GM18867 (cell line): ENCODE data around the gene RPRD1A.
"Not testable (repeated sequence)": the region's sequence is repeated elsewhere in the genome, so short reads cannot be mapped to it uniquely, and the experiment has no call there.

Source experiments
- ATAC-seq: cut with Tn5 transposase; IDR thresholded peaks from one replicate; pipeline ENCODE4 v1.9.1; 2021; ENCODE audit warnings: mild to moderate bottlenecking, moderate library complexity; ENCODE audit not compliant: unreplicated experiment

The RPRD1A gene

DNA sequence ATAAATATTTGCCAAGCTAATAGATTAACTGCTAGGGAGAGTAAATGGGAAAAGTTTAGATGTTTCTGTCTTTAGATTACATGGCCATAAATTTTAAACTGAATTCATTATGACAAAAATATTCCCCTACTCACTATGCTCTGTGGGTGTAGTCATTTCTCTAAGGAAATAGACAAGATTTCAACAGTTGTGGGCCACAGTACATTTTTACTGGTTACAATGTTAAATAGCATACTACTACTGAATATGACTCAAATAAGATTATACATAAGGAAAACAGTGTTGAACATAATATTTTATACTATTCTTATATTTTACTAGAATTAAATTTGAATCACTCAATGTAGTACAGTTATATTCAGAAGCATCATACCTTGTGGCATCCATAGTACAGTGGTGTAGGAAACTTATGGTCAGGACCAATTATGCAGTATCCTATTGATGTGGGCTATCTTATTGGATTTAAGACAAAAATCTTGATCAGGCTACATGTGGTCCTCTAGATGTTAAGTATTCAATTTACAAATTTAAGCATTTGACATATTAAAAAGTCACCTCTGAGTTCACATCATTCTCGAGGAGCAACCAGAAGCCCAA, 33.0 kb downstream of the RPRD1A start:
- no peak for ATAC-seq

DNA sequence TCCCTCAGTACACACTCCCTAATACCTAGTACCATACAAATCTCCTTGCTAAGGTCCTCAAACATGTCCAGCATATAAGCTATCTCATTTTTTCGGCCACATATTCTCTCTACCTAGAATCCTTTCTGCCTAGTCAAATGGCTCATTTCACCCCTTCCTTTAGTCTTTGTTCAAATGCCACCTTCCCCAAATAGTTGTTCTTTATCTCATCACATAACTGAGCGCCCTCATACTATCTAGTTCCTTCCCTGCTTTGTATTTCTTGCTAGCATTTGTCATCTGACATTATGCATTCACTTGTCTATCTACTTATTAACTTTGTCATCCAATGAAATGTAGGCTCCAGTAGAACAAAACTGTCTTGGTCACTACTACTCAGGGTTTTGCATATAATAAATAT, 35.5 kb downstream of the RPRD1A start:
- no peak for ATAC-seq

DNA sequence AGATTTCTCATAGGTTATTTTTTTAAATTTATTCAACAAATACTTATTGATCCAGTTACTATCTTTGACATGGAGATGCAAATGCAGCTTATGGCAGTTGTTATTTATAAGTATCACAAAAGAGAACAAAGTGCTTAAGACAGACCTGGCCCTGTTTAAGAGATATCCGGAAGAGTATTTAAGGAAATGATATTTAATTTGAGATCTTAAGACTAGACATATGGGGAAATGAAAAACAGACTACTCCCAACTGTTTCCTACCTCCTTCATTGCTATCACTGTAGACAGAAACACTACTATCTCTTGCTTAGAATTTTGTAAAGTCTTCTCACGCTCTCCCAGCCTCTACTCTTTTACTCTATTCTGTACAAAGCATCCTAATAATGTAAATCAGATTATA, 36.0 kb downstream of the RPRD1A start:
- no peak for ATAC-seq

DNA sequence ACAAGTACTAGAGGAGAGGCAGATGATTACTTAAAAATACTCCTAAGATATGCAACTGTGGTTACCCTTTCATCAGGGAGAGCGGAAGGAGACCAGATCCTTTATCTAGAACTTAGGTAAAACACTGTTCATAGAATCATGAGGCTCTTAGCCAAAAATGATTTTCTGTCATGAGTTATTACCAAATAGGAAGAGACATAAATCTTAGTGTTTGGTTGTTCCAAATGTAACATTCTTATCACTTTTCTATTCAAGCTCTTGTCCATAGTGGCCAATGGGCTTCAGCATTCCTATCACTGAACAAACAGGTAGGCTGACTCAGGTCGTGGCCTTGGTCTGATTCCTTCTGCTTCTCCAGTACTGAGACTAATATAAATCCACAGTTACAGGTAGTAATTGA, 38.5 kb downstream of the RPRD1A start:
- ATAC-seq = no peak

DNA sequence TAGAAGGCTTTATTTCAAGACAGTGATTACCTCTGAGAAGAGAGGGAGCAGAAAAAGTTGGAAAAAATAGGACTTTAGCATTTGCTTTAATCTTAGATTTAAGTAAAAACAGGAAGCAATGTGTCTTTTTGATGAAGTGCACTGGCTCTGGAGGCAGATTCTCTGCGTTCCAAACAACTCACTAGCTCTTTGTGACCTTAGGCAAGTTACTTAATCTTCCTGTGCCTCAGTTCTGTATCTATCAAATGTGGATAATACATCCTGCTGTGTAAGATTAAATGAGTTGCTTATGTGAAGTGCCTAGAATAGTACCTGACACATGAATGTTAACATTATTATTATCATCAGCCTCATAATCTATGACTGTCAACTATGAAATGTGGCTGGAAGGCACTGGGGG, 42.3 kb downstream of the RPRD1A start:
- ATAC-seq = no peak

DNA sequence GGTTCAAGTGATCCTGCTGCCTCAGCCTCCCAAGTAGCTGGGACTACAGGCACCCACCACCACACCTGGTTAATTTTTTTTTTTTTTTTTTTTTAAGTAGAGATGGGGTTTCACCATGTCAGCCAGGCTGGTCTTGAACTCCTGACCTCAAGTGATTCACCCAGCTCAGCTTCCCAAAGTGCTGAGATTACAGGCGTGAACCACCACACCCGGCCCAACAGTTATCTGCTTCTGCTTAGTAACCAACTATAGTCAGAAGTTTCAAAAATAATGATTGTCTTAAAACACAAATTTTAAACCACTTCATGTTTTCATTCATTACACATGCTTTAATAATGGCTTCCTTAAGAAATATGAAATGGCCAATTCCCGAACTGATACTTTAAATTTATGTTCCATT, 43.1 kb downstream of the RPRD1A start:
- ATAC-seq = not testable (repeated sequence)

DNA sequence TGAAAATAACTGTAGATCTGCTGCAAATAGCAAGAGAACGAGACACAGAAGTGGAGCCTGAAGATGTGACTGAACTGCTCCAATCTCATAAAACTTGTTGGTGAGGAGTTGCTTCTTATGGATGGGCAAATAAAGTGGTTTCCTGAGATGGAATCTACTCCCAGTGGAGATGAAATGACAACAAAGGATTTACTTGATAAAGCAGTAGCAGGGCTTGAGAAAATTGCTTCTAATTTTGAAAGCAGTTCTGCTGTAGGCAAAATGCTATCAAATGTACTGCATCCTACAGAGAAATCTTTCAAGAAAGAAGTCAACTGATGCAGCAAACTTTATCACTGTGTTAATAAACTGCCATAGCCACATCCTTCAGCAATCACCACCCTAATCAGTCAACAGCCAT, 44.0 kb downstream of the RPRD1A start:
- ATAC-seq = no peak

DNA sequence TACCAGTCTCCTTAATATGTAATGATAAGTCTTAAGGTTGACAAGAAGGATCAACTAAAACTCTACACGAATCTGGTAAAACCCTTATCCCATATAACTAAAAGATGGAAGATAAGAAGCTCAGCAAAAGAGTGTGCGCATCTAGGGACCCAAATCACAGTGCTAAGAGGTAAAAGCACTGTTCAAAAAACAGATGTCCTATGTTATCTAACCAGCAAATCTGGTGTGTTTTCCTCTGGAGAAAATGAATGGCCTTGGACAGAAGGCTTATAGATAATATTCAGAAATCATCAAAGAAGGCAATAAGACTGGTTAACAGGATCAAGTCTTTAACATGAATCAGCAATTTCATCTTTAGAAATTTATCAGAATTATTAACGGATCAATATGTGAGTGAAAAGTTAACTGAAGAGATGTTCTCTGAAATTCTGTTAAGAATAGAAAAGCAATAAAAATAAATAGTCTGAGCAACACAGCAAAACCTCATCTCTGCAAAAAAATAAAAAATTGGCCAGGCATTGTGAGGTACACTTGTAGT, 47.1 kb downstream of the RPRD1A start:
- ATAC-seq = no peak

DNA sequence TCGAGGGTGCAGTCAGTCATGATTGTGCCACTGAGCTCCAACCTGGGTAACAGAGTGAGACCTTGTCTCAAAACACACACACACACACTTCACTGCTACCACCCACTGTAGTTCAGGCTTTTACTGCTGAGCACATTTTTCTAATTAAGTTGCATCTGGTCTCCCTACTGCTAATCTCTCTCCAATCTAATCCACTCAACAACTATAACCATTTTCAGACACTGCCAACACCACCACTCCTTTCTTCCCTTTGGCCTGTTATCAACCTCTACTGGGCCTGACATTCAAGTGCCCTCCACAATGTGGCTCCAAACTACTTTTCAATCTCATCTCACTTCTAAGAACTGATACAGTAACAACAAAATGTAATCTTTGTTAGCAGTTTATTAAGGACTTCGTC, 50.1 kb downstream of the RPRD1A start:
- no peak for ATAC-seq

DNA sequence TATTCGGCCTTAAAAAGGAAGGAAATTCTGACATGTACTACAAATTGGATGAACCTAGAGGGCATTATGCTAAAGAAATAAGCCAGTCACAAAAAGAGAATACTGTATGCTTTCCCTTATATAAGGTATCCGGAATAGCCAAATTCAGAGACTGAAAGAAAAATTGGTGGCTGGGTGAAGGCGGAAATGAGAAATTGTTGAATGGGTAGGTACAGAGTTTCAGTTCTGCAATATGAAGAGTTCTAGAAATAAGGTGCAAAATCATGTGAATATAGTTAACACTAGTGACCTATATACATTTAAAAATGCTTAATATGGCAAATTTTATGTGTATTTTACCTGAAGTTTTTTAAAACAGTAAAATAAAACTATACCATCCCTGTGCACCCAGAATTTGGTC, 51.7 kb downstream of the RPRD1A start:
- ATAC-seq = peak; percentile 90

DNA sequence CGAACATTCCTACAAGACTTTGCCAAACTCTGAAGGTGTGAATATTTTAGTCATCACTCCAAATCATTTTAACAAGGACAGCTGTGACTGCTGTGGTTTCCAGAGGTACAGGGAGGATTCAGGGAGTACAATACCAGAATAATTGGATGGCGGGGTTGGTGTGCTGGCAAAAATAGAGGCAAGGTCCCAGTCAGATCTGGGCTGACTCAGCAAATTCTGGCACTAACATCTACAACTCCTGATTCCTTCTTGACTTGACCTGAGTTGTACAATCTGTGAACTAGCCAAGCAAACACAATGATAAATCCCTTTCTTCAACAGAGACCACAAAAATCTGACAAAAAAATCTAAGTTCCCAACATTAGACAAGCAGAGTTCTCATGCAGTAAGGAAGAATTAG, 54.5 kb downstream of the RPRD1A start:
- ATAC-seq = no peak

DNA sequence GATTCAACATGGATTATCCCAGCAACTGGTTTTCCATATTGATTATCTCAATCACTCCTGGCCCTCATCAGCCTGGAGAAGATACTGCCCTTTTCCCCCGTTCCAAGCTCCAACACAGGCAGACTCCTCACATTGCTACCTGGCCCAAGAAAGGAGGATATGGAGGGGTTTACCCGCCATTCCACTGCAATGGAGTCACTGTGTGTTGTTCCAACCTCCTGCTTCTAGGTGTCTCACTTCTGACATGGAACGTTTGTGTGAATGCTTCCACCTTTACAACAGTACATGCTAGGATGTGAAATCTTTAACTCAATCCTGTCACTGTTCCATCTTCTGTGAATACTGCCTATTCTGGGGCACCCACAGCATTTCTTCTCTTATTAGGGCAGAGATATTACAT, 58.1 kb downstream of the RPRD1A start:
- ATAC-seq = no peak

DNA sequence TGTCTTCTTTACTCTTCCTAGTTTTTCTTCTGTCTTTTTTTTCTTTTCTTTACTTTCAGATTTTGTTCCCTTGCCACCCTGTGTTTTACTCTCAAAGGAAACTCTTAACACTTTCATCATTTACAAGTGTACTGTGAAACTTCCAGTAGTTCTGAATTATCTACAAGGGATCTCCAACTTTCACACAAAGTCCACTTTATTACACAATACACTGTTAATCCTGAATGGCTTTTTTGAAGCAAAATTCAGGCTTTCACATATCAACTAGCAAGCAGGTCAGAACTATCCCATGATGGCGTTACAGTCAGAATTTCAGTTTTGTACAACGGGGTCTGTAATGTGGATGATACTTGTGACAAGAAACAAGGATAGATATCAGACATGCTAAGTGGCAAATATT, 60.4 kb downstream of the RPRD1A start:
- no peak for ATAC-seq

DNA sequence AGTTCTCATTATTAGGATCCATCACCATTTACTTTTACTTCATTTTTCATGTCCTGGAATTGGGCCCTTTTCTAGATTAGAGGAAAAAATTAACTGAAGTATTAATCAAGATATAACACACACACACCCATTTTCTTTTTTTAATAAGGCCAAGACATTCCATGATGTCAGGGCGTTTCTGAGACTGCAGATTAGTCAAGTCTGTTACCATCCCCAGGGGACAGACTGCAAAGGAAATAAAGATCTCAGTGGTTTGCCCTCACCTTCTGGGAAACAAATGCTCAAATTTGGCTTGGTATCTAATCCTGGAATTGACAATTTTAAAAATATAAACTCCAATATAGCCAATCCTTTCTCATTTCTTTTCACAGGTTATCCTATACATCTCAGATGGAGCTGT, 67.4 kb downstream of the RPRD1A start:
- ATAC-seq = no peak

DNA sequence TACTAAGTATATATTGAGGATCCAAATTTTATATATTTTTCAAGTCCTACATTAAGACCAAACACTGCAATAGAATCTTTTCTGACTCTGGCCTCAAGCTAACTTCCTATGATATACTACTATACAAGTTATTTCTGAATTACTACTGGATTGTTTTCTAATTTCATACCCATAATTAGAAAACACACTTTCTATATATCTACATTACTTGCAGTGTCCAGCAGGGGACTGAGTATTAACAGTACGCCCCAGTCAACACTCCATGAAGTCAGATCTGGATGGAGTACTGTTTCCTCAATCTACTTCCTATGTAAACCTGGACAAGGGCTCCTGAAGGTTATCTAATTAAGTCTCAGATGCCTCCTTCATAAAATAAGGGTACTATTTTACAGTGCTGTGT, 68.4 kb downstream of the RPRD1A start:
- ATAC-seq = no peak

DNA sequence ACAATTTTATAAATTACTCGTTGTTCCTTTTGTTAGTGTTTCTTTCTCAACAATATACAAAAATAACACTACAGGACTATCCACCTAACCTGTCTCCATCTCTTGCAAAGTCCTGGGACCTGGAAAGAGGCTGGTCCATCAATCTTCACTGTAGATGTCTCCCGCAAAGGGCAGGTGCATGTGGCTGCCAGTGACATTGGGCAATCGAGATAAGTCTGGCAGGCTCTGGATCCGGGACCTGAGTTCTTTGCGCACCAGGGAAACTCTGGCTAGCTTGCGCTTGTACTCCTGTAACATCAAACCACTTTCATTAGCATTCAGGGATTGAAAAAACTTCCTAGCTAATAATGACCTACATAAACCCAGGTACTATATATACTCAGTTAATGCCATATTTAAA, 74.3 kb downstream of the RPRD1A start:
- no peak for ATAC-seq

DNA sequence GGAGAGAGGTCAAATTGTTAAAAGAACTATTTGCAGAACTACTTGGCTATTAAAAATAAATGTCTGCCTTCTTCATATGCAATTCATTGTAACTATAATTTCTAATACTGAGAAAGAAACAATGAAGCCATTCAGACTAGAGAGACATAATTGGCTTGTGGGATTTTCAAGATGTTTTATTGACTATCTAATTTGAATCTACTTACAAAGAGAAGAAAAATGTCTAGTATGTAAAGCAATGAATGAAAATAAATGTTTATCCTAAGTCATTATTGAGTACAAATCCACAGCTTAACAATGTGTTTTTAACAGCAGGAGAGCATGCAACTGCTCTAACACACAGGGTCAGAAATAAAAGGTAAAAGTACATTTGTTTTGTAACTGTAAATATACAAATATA, 75.7 kb downstream of the RPRD1A start:
- ATAC-seq = no peak

DNA sequence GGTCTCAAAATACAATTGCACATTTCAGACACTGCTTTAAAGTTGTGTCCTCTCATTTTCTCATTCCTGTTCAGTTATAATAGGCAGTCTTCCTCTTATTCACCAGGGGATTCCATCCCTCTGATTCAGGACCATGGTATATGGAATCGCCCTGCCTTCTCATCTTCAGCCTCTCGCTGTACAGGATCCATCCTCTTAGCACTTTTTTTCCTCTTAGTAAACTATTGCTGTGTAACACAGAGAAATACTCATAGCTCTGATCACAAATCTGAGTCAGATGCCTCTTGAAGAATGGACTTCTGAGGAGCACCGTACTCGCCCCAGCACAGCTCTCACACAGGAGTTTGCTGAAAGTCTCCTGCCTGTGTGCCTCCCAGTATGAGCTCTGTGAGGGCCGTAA, 83.5 kb downstream of the RPRD1A start:
- ATAC-seq = no peak

DNA sequence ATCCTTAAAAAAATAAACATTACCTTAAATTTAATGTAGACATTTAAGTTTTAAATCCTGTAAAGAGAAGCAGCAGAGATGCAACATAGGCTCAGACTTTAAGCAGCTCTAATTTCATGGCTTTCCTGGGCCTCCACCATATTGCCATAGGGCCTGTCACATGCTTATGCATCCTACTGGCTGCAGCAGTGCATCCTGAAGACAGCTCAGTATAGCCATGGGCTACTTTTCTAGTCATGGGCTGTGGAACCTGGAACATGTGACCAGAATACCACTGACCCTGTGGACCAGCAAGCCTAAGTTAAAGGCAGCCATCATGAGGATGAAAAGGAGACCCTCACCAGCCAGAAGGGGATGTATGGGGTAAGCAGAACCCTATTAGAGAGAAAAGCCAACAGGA, 84.2 kb downstream of the RPRD1A start:
- ATAC-seq = no peak

DNA sequence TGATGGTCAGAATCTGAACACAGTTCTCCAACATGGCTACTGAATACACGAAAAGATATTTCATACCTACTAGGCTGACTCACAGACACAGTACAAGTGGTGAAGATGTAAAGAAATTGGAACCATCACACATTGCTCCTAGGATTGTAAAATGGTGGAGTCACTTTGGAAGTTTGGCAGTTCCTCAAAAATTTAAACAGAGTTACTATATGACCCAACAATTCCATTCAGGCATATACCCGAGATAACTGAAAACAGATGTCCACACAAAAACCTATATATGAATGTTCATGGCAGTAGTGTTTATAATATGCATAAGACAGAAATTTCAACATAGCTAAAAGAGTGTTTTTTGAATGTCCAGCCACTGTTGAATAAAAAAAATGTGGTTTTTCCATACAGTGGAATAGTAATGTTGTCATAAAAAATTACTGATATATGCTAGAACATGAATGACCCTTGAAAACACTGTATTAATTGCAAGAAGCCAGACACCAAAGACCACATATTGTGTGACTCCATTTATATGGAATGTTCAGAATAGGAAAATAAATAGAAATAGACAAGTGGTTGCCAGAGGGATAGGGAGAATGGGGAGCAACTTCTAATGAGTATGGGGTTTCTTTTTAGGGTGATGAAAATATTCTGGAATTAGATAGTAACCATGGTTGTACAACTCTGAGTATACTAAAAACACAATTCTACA, 84.8 kb downstream of the RPRD1A start:
- no peak for ATAC-seq

DNA sequence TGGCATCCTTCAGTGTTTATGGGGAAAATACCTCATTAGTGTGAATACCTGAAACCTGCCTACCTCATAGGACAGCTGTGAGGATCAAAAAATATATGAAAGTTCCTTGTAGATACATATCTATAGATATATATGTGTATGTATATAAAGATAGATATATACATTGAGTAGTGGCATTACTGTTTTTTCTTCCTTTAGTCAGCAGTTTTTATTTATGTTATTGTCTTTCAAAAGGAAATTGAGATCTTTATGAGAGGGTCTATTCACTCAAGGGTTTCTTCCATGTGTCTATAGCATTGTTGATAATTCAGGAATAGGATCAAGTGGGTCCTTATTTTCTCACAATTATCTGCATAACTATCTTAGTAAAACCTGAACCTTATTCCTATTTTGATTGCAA, 88.2 kb downstream of the RPRD1A start:
- no peak for ATAC-seq

DNA sequence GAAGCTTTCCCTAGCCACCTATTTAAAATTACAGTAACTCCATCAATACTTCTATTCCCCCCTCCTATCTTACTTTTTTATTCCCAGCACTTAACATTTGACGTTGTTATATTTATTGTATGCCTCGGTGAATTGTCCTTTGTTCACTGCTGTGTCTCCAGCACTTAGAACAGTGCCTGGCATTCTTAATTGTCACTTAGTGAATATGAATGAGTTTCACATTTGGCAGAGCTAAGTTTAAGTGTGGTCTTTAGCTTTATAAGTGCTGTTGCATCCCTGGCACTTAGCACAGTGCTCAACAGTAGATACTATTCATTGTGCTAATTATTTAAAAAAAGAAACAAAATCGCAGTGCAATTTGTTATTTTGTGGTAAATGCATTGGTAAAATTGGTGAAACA, 93.2 kb downstream of the RPRD1A start:
- no peak for ATAC-seq

DNA sequence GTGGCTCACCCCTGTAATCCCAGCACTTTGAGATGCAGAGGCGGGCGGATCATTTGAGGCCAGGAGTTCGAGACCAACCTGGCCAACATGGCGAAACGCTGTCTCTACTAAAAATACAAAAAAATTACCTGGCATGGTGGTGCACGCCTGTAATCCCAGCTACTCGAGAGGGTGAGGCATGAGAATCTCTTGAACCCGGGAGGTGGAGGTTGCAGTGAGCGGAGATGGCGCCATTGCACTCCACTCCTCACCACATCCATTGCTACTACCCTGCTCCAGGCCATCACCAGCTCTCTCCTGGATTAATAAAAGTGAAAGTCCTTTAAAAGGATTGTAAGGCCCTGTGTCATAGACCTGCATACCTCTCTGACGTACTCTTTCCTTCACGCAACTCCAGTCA, 93.7 kb downstream of the RPRD1A start:
- no peak for ATAC-seq
